AML-193 (cell line): Measurements from ENCODE around the gene TP53RK.
A peak's percentile ranks its signal among the peaks of the same experiment; 100 is the strongest.

Experiments used
- DNase-seq, 2 experiments: peaks; one replicate each; lab custom pipeline; 2025; lab: John Stamatoyannopoulos, UW

Gene TP53RK

DNA sequence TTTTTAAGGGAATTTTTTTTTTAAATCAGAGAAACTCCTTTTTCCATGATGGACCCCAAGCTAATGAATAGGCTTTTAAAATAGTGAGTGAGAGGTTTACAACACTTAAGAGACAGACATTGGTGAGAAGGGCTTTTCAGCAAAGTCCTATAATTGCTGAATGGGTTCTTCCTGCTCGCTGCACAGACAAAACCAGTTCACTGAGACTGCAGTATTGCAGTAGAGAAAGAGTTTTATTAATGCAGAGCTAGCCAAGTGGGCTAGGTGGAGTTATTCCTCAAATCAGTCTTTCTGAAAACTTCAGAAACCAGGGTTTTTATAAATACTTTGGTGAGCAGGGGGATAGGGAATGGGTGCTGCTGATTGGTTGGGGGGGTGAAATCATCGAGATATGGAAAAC lies 17.0 kb upstream of the TP53RK start:
- no peak for DNase-seq

DNA sequence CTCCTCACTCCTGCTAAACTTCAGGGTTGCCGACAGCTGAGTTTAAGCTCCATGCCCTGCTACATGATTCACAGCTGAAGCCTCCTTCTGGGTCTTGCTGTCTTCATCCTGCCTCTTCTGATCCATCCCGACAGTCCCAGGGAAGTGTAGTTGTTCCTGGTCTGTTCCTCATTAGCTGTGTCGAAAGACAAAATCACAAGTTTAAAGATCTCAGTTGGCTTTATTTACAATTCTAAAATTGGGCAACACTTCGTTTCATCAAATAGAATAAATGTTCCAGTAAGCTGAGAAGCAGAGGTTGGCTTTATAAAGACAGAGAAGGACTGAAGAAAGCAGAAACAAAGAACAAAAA lies 16.1 kb upstream of the TP53RK start:
- no peak for DNase-seq

DNA sequence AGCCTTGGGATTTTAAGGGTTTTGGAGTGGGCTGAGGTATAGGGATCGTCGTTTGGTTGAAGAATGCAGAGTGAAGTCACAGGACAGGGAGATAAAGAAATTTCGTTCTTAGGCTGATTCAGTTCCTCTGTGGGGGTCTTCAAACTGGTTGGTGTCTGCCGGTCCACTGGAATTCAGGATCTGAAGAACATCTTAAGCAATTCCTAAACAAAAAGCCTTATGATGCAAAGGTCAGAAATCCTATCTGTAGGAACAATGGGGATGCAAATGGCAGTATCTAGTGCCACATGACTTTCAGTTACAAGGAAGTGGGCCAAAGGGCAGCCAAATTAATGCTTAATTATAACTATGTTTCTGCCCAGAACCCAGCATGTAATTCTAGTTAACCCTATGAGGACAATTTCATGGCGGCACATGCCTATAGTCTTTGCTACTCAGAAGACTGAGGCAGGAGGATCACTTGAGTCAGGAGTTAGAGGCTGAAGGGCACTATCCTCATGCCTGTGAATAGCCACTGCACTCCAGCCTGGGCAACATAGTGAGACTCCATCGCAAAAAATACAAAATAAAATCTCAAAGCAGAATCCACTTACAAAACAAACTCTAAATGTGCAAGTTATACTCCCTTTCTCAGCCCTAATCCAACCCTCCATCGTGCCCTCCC lies 15.6 kb upstream of the TP53RK start:
- no peak for DNase-seq

DNA sequence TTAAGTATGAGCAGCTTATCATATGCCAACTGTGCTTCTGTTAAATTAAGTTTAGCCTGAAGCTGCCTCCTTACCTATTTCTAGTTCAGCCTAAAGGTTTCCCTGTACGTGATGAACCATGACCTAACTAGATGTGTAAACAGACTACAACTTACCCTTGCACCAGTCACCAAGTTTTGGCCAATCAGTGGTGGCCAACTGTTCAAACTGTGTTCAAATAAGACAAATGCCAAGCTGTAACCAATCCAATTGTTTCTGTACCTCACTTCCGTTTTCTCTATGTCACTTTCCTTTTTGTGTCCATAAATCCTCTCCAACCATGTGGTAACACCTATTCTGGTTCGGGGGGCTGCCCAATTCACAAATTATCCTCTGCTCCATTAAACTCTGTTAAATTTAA lies 14.2 kb upstream of the TP53RK start:
- DNase-seq, result no peak

DNA sequence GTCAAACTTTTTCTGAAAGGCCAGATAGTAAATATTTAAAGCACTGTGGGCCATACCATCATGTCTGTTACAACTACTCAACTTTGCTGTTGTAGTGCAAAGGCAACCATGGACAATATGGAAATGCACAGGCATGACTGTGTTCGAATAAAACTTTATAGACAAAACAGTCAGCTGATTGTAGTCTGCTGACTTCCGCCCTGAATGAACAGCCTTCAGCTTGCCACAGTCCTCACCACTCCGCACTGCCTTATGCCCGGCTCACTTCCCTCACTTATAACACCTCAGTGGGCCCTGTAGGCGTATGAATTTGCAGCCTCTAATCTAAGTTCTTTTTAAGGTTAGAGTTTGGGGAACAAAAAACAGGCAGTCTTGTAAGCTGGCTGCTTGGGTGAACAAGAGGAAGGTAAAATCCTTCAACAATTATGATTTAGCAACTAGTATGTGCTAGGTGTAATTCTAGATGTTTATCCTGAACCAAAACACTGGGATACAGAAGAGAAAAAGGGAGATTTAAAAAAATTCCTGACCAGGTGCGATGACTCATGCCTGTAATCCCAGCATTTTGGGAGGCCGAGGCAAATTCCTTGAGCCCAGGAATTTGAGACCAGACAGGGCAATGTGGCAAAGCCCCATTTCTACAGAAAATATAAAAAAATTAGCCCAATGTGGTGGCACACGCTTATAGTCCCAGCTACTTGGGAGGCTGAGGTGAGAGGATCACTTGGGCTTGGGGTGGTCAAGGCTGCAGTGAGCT lies 13.4 kb upstream of the TP53RK start:
- DNase-seq, result no peak

DNA sequence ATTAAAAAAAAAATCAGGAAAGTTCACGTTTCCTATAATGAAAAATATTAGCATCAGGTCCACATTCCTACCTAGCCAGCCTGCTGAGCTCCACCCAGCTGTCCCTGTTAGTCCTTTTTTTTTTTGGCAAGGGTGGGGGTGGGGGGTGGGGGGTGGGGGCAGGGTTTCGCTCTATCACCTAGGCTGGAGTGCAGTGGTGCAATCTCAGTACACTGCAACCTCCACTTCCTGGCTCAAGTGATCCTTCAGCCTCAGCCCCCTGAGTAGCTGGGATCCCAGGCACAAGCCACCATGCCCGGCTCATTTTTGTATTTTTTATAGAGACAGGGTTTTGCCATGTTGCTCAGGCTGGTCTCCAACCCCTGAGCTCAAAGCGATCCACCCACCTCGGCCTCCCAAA lies 12.7 kb upstream of the TP53RK start:
- no peak for DNase-seq

DNA sequence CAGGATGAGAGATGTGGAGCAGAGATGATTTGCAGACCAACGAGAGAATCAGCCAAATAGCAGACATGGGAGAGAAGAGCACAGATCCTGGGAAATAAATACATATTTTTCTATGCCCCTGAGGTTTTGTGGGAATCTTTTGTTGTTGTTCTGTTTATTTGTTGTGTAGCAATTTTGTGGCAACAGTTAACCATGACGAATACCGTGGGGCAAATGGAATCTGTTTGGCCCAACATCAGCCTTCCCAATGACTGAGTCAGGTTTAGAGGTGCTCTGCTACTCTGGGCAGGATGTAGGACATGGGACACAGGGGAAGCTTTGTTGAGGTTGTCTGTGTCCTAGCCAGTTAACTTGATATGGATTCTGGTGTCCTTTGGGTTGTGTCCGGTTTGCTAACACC lies 12.3 kb upstream of the TP53RK start:
- DNase-seq, result no peak

DNA sequence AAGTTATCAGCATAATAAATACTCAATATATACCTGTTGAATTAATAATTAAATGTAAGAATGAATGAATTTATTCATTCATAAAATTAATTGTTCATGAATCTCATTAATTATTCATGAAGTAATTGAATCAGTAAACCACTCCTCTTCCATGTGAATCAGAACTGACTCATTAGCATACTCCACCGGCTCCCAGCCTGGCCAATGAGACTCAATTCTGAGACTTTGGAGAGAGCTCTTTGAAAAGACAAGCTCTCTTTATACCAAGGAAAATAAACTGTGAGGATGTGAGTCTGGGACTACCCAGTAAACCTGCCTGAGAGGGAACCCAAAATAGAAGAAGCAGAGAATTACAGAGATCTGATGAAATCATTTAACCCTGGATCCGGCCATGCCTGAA lies 11.8 kb upstream of the TP53RK start:
- no peak for DNase-seq

DNA sequence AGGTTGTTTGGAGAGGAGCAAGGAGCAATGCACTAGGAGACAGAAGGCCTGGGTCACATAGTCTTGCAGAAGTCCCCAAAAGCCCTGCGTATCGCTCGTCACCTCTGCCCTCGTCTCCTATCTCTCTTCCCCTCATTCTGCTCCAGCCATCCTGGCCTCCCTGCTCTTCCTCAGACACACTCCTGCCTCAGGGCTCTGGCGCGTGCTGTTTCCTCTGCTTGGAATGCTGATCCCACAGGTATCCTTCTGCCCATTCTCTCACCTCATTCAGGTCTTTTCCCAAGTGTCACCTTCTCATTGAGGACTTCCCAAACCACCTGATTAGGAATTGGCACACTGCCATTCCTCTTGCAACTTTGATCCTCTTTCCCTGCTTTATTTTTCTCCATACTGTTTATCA lies 11.2 kb upstream of the TP53RK start:
- no peak for DNase-seq

DNA sequence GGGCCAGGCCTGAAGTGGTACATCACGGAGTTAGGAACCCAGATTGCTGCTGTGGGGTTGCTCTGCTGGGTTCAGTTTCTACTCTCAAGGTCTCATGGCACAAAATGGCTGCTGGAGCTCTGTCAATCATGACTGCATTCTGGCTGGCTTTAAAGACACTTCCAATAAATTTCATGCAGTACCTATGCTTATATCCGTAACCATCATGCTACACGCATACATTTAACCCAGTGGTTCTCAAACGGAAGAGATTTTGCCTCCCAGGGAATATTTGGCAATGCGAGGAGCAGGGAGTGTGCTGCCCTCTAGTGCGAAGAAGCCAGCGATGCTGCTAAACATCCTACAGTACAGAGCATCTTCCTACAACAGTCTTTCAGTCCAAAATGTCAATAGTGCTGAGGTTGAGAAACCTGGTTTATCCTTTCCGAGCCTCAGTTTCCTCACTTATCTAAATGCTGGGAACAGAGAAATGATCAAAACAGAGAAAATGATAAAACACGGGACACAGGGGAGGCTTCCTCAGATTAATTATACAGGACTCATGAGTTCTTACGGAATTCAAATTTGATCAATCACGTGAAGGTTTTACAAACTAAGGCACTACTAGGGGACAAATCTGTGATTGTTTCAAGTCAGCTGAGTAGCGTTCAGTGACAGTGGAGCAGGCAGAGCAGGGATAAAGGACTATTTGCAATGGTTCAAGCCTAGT lies 10.6 kb upstream of the TP53RK start:
- DNase-seq, result peak in 1 of 2 experiments; percentile 22

DNA sequence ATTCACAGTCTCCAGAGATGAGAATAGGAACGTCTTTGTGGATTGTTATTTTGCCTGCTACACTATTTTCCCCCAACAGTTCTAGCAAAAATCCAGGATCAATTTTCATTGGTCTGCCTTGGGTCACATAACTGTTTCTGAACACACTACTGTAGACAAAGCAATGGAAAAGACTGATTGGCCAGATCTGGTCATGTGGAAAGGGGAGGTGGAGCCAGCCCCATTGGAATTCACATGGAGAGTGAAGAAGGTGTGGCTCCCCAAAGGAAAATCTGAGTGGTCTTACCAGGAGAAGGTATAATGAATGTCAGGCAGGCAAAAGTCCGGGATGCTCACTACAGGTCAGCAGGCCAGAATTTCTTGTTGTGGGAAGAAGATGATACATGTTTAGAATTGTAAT lies 9.5 kb upstream of the TP53RK start:
- no peak for DNase-seq

DNA sequence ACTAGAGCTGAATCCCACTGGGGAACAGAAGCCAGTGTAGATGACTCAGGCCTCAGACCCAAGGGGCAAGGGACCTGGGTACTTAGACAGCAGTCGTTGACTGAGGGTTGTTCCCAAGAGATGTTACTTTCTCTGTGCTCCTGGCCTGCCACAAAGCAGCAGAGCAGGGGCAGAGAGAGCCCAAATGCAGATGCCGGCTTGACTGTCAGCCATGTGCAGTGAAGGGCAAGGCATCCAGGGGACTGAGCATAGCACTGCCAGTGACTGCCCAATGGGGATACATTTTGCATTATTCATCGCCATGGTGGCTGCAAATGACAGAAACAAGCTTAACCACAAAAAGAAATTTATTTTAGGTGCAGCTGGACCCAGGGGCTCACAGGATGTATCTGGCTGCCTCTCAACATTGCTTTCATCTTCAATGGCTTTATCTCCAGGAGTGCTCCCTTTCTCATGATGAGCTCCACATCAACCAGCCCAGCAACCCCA lies 7.6 kb upstream of the TP53RK start:
- DNase-seq, result no peak

DNA sequence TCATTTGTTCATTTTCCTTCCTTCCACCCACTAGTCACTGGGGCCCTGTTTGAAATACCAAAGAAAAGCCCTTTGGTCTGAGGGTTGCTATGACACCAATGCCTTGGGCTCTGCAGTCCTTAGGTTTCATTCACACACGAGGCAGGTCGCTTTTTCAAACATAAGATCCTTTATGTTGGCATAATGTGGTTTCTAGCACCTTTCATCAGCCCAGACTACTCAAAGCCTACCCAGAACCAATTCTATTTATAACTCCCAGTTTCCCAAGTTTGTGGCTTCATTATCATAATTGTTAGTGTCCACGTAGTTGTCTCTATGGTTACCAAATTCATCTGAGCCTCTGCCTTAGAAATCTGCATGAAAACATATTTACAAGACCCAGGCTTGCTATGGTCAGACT lies 6.6 kb upstream of the TP53RK start:
- no peak for DNase-seq

DNA sequence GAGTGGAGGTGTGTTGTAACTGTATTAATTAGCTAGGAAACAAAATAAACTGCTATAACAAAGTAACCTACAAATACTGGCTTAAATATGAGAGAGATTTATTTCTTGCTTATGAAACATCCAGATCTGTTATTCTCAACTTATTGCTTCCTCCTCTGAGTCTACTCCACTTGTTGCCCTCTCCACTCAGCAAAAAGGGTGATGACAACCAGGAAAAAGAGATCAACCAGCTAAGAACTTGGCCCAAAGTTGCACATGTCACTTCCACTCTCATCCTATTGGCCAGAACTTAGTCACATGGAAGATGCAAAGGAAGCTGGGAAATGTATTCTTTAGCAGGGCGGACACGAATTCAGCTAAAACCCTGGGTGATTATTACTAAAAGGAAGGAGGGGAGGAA lies 5.2 kb upstream of the TP53RK start:
- peak; percentile 33 to 35 for DNase-seq

DNA sequence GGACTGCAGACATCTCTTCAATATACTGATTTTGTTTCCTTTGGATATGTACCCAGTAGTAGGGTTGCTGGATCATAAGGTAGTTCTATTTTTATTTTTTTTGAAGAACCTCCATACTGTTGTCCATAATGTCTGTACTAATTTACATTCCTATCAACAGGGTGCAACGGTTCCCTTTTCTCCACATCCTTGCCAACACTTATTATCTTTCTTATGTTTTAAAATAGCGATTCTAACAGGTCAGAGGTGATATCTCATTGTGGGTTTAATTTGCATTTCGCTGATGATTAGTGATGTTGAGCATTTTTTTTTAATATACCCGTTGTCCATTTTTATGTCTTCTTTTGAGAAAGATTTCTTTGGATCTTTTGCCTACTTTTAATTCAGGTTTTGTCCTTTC lies 2.0 kb upstream of the TP53RK start:
- DNase-seq, result no peak

DNA sequence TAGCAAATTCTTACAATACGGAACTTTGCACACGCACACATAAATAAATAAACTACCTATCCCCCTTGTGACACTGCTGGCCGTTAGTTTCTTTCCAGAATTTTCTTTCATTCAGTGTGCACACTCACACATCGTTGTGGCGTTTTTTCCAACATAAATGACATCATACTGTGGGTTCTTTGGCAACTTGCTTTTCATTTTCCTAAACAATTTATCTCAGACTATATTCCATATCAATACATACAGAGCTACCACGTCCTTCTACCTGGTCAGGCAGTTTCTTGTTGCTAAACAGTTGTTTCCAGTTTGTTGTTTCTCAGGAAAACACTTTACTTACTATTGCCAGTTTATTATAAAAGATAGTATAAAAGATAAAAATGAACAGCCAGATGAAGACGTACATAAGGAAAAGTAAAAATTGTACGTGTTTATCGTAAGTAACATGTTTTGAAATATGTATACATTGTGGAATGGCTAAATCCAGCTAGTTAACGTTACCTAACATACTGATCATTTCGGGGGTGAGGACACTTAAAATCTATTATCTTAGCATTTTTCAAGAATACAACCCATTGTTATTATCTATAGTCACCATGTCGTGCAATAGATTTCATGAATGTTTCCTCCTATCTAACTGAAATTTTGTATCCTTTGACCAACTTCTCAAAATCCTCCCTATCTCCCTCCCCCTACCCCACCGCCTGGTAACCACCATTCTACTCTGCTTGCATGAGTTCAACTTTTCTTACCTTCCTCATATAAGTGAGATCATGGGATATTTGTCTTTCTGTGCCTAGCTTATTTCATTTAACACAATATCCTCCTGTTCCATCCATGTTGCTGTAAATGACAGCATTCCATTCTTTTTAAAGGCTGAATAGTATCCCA lies 1.2 kb upstream of the TP53RK start:
- DNase-seq, result no peak

DNA sequence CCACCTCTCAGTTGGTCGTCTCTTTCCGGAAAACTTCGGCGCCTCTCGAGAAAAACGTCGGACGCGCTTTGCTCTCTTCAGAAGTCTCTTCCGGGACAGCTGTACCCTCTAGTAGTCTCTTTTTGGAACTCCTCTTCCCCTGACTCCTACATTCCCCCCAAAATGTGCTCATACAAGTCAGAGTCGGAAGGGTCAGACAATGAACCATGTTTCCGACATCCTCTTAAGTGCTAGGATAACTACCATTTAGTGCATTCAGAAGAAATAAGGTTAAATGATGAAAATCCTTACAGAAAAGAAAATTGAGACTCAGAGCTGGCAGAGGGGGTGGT lies 476 bp upstream of the TP53RK start:
- no peak for DNase-seq

DNA sequence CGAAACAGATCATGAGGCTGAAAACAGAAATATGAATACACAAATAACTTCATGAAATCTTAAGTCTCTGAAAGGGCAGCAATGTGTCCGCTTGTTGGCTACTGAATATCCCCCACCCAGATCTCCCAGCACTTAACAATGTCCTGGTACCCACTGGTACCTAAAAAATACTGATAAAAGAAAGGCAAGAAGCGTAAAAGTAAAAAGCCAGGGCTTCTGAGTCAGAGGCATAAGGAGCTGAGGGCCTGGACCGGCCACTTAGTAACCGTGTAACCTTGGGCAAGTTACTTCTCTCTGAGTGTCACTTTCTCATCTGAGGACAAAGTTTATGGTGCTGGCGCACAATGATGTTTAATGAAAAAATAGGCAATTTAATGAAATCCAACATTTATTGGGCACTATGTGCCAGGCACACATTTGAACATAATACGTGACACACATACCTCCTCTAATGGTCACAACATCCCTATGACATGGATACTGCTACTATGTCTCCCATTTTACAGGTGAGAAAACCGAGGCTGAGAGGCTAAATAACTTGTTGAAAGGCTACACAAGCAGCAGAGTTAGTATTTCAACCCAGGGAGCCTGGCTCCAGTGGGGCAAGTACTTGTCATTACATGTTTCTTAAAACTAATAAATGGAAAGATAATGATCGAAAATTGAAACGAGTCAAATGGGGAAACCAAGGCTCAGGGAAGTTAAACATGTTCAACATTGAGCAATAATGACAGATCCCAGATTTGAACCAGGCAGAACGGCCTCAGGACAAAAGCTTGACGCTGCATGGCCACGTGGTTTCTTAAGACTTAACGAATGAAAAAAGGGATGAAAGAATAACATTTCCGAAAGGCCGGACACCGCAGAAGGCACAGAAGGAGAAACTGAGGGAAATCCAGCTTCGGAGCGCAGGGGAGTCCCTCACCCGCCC lies 828 bp downstream of the TP53RK start:
- DNase-seq, result peak; percentile 30 to 40

DNA sequence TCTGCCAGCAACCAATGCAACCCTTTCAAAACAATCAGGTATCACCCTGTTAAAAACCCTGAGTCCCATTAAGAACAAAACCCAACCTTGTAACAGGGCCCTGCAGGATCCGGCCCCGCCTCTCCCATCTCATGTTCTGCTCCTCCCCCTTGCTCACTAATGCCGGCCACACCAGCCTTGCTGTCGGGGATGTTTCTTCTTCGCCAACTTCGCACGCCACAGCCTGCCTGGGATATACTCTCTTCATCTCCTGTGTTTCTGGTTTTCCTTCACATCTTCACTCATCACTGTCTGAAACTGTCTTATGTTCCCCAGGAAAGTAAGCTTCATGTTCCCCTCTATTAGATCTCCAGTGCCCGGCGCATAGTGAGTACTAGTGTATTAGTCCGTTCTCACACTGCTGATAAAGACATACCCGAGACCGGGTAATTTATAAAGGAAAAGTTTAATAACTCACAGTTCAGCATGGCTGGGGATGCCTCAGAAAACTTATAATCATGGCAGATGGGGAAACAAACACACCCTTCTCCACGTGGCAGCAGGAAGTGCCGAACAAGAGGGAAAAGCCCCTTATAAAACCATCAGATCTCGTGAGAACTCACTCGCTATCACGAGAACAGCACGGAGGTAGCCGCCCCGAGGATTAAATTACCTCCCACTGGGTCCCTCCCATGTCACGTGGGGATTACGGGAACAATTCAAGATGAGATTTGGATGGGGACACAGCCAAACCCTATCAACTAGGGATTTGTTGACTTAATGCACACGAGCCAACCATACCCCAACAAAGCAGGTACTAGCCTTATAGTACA lies 5.1 kb downstream of the TP53RK start:
- no peak for DNase-seq

DNA sequence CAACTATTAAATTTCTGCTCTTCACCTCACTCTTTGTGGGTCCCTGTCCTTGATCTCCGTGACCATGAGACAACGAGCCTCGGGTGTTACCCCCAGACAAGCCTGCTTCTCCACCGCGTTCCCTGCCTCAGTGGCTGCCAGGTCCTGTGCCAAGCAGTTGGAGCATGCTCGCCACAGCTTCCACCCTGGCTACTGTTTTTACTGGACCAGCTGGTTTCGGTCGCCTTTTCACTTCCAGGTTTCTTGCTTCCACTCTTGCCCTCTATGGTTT lies 5.6 kb downstream of the TP53RK start:
- DNase-seq, result no peak
